Esophagus squamous epithelium (tissue), 4 donors: ENCODE results near the gene WWTR1.

ENCODE experiments used
- CTCF ChIP-seq, 6 experiments: fragments of 450-650 bp in 4 of 6; fragments of 200-600 bp in 2 of 6; sonication (generic) in 2 of 6; IDR thresholded peaks; one replicate each; pipeline ENCODE4 v1.5.1; 2016 to 2019; ENCODE audit warnings: antibody characterized with exemption in 6 of 6, mild to moderate bottlenecking in 4 of 6, moderate library complexity in 4 of 6
- POLR2A ChIP-seq, 4 donors: fragments of 450-650 bp; IDR thresholded peaks; one replicate each; pipeline ENCODE4 v1.6.1; 2017; ENCODE audit warnings: antibody characterized with exemption in 4 of 4, mild to moderate bottlenecking in 4 of 4, moderate library complexity in 3 of 4

DNA sequence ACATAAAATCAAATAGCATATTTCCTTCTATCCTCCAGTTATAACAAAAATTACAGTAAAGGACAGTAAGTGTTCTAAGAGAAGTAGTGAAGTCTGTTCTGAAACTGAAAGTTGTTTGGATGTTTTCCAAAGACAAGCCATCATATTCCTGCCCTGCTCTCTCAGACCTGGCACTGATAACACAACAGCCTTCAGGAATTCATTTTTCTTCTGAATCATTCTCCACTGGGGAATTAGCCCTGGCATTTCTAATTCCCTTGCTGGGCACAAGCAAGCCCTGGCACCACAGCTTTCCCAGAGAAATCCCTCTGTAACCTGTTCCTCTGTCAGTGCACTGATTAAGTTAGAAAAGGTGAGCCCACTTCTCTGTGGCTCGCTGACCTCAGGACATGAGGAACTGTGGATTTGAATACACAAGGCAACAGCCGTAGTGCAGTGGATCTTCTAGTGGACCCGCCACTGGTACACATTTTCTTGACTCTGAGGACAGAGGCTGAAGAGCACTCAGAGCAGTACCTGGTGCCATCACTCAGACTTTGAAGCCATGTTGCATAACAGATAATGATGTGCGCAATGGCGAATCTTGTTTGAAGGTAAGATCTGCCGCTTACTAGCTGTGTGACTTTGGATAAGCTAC, 61.6 kb downstream of the WWTR1 start:
- TF ChIP-seq CTCF (IDR thresholded peaks at IDR 0.05) (no peak), POLR2A (IDR thresholded peaks at IDR 0.05) (no peak)
